K562 (cell line): ENCODE data around the gene ARHGEF18. TPM values are rescaled to one million over a fixed set of nuclear protein-coding genes. Genes with fewer than 3 reads are reported as not detected.

Experiments used
- ARID2 ChIP-seq: fragments of 450-650 bp; IDR thresholded peaks from 2 replicates; pipeline ENCODE4 v1.6.1; 2017; ENCODE audit warnings: antibody characterized with exemption, mild to moderate bottlenecking
- ATF1 ChIP-seq, 2 experiments: fragments of 450-650 bp in 1 of 2; IDR thresholded peaks; 2 replicates each; pipeline ENCODE4 v1.6.1; 2016; ENCODE audit warnings: missing compliant biosample characterization in 1 of 2, missing genetic modification characterization in 1 of 2
- CC2D1A ChIP-seq: fragments of 450-650 bp; IDR thresholded peaks from 2 replicates; pipeline ENCODE4 v1.6.1; 2017; ENCODE audit warnings: mild to moderate bottlenecking
- FOS ChIP-seq: IDR thresholded peaks from 3 replicates; pipeline ENCODE4 v1.6.1; 2011; ENCODE audit not compliant: insufficient read length; ENCODE audit errors: extremely low read depth
- FOXK2 ChIP-seq, 2 experiments: fragments of 450-650 bp; IDR thresholded peaks in 1 of 2; conservative IDR thresholded peaks in 1 of 2; 2 replicates each; pipeline ENCODE4 v1.6.1; 2016; ENCODE audit warnings: low read depth in 2 of 2, mild to moderate bottlenecking in 1 of 2
- HOXB6 ChIP-seq: fragments of 250-450 bp; sonication (Bioruptor Pico); IDR thresholded peaks from 2 replicates; pipeline ENCODE4 v1.5.1; 2022; ENCODE audit warnings: mild to moderate bottlenecking, borderline replicate concordance
- RAD21 ChIP-seq, 2 experiments: fragments of 250-450 bp in 1 of 2; fragments of 450-650 bp in 1 of 2; sonication (Bioruptor Pico) in 1 of 2; formaldehyde crosslinking in 1 of 2; IDR thresholded peaks in 1 of 2; conservative IDR thresholded peaks in 1 of 2; 2 replicates each; pipeline versions ENCODE4 v1.4.0 to v1.8.0; 2020 to 2022; ENCODE audit warnings: mild to moderate bottlenecking in 2 of 2, moderate library complexity in 1 of 2
- SMC3 ChIP-seq: conservative IDR thresholded peaks from 2 replicates; pipeline ENCODE4 v1.6.1; 2011; ENCODE audit warnings: low read depth, low read length, improper control_type of control experiment; ENCODE audit not compliant: insufficient read depth
- TAL1 ChIP-seq: fragments of 450-650 bp; IDR thresholded peaks from 2 replicates; pipeline ENCODE4 v1.6.1; 2016; ENCODE audit warnings: mild to moderate bottlenecking
- TBL1XR1 ChIP-seq, 2 experiments: IDR thresholded peaks; 2 replicates each; pipeline ENCODE4 v1.6.1; 2012; ENCODE audit warnings: improper control_type of control experiment in 2 of 2, low read length in 2 of 2, mild to moderate bottlenecking in 1 of 2
- ZNF384 ChIP-seq: IDR thresholded peaks from 2 replicates; pipeline ENCODE4 v1.6.1; 2012; ENCODE audit warnings: low read depth, low read length, improper control_type of control experiment
- ZNF408 ChIP-seq: fragments of 250-450 bp; sonication (Bioruptor Pico); IDR thresholded peaks from 2 replicates; pipeline ENCODE4 v1.4.0; 2020; ENCODE audit warnings: low read depth, mild to moderate bottlenecking, moderate library complexity
- polyA plus RNA-seq, 8 experiments: library from polyadenylated mRNA; depleted of rRNA in 4 of 8; stranded (reverse) in 5 of 8; unstranded in 3 of 8; fragments of >200 nt; fragmentation: Nextera tagmentation in 2 of 8; fragmentation: Illumina TruSeq in 1 of 8; extraction: Ambion mirVana in 2 of 8; extraction: Trizol in 1 of 8; gene quantifications; 2 replicates each; pipeline versions ENCODE4 v1.2.1 to v1.2.3, GENCODE V29; 2011 to 2014; ENCODE audit warnings: inconsistent platforms in 1 of 8, missing spikeins in 1 of 8
- total RNA-seq, 7 experiments: library from RNA; depleted of rRNA in 6 of 7; stranded (reverse); fragments of >200 nt in 6 of 7; fragmentation: Illumina TruSeq in 2 of 7; extraction: Trizol in 2 of 7; gene quantifications; 2 replicates each; pipeline versions ENCODE4 v1.2.1 to v1.2.3, GENCODE V29; 2011 to 2021; ENCODE audit warnings: low replicate concordance in 1 of 7
- TF ChIP-seq, protein P1 (sequence below), 3 experiments: IDR thresholded peaks in 2 of 3; conservative IDR thresholded peaks in 1 of 3; 2 replicates each; pipeline ENCODE4 v1.5.1; 2011 to 2012; ENCODE audit warnings: low read length in 3 of 3, mild to moderate bottlenecking in 3 of 3, control low read depth in 2 of 3, improper control_type of control experiment in 1 of 3, inconsistent platforms in 1 of 3, low read depth in 1 of 3, mixed read lengths in 1 of 3, moderate library complexity in 1 of 3; ENCODE audit not compliant: insufficient read depth in 2 of 3
- TF ChIP-seq, protein P2 (sequence below), 2 experiments: IDR thresholded peaks in 1 of 2; conservative IDR thresholded peaks in 1 of 2; 2 replicates each; pipeline ENCODE4 v1.6.1; 2016; ENCODE audit warnings: low read depth in 2 of 2, mild to moderate bottlenecking in 1 of 2, missing compliant biosample characterization in 1 of 2, missing genetic modification characterization in 1 of 2, moderate library complexity in 1 of 2
- TF ChIP-seq, protein P3 (sequence below): sonication (generic); formaldehyde crosslinking; IDR thresholded peaks from 2 replicates; pipeline ENCODE4 v1.9.0; 2022; ENCODE audit warnings: mild to moderate bottlenecking, missing genetic modification reagents
- TF ChIP-seq, protein P4 (sequence below): sonication (generic); formaldehyde crosslinking; IDR thresholded peaks from 2 replicates; pipeline ENCODE4 v1.9.0; 2022; ENCODE audit warnings: mild to moderate bottlenecking, missing genetic modification reagents
- TF ChIP-seq, protein P5 (sequence below): fragments of 450-650 bp; formaldehyde crosslinking; IDR thresholded peaks from 2 replicates; pipeline ENCODE4 v1.4.0; 2020; ENCODE audit warnings: mild to moderate bottlenecking, moderate library complexity

The ARHGEF18 gene
- total and polyA plus RNA-seq, 9 of the 15 experiments (the other 6 are each of a cell fraction or from before 2014, with no cell fraction given): 0.04 to 16.5 (median 4.5) TPM

DNA sequence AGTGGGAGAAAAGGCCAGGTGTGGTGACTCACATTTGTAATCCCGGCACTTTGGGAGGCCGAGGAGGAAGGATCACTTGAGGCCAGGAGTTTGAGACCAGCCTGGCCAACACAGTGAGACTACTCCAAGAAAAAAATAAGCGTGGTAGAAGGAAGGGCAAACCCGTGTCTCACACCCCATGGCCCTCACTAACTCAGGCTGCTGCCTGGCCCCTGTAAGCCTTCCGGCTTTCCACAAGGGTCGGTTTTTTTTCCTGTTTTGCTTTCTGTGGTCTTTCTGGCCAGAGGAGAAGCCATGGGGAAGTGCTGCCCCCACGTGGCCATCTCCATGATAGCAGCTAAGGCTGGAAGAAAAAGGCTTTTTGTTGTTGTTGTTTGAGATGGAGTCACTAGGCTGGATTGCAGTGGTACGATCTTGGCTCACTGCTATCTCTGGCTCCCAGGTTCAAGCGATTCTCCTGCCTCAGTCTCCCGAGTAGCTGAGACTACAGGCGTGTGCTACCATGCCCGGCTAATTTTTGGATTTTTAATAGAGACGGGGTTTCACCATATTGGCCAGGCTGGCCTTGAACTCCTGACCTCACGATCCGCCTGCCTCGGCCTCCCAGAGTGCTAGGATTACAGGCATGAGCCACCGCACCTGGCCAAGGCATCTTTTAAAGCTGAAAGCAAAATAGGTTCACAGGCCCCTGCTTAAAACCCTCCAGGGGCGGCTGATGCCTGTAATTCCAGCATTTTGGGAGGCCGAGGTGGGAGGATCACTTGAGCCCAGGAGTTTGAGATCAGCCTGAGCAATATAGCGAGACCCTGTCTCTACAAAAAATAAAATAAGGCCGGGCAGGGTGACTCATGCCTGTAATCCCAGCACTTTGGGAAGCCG lies 7.5 kb upstream of the ARHGEF18 start (continued):
- TF ChIP-seq, protein P1, sequence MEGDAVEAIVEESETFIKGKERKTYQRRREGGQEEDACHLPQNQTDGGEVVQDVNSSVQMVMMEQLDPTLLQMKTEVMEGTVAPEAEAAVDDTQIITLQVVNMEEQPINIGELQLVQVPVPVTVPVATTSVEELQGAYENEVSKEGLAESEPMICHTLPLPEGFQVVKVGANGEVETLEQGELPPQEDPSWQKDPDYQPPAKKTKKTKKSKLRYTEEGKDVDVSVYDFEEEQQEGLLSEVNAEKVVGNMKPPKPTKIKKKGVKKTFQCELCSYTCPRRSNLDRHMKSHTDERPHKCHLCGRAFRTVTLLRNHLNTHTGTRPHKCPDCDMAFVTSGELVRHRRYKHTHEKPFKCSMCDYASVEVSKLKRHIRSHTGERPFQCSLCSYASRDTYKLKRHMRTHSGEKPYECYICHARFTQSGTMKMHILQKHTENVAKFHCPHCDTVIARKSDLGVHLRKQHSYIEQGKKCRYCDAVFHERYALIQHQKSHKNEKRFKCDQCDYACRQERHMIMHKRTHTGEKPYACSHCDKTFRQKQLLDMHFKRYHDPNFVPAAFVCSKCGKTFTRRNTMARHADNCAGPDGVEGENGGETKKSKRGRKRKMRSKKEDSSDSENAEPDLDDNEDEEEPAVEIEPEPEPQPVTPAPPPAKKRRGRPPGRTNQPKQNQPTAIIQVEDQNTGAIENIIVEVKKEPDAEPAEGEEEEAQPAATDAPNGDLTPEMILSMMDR (IDR thresholded peaks at IDR 0.05 in 2 of 3, conservative IDR thresholded peaks at IDR 0.05 in 1 of 3; ENCODE audit: insufficient read depth in 2 of 3, low read depth in 1 of 3, low read length in 3 of 3): peak; percentile 87 to 94 (median 88)
- TF ChIP-seq RAD21 (CRISPR knock-in tag; conservative IDR thresholded peaks at IDR 0.05 in 1 of 2, IDR thresholded peaks at IDR 0.05 in 1 of 2): peak; percentile 86 to 94
- no peak for TF ChIP-seq ZNF408 (CRISPR knock-in tag)
- peak in 1 of 2 experiments; percentile 34; a peak in 1 of 4 replicates for TF ChIP-seq FOXK2 (conservative IDR thresholded peaks at IDR 0.05 in 1 of 2, IDR thresholded peaks at IDR 0.05 in 1 of 2; ENCODE audit: low read depth in 2 of 2)
- no peak for TF ChIP-seq TAL1
- peak; percentile 88 for TF ChIP-seq SMC3
- TF ChIP-seq, protein P2, sequence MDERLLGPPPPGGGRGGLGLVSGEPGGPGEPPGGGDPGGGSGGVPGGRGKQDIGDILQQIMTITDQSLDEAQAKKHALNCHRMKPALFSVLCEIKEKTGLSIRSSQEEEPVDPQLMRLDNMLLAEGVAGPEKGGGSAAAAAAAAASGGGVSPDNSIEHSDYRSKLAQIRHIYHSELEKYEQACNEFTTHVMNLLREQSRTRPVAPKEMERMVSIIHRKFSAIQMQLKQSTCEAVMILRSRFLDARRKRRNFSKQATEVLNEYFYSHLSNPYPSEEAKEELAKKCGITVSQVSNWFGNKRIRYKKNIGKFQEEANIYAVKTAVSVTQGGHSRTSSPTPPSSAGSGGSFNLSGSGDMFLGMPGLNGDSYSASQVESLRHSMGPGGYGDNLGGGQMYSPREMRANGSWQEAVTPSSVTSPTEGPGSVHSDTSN (CRISPR knock-in tag; IDR thresholded peaks at IDR 0.05; ENCODE audit: low read depth): no peak
- TF ChIP-seq, protein P2 (tag; conservative IDR thresholded peaks at IDR 0.05; ENCODE audit: low read depth): no peak
- TF ChIP-seq, protein P3, sequence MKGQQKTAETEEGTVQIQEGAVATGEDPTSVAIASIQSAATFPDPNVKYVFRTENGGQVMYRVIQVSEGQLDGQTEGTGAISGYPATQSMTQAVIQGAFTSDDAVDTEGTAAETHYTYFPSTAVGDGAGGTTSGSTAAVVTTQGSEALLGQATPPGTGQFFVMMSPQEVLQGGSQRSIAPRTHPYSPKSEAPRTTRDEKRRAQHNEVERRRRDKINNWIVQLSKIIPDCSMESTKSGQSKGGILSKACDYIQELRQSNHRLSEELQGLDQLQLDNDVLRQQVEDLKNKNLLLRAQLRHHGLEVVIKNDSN (CRISPR knock-in tag): peak; percentile 28; the same call in 1 of the 2 replicates
- TF ChIP-seq TBL1XR1 (IDR thresholded peaks at IDR 0.05; ENCODE audit: low read length in 2 of 2): no peak
- TF ChIP-seq, protein P4, sequence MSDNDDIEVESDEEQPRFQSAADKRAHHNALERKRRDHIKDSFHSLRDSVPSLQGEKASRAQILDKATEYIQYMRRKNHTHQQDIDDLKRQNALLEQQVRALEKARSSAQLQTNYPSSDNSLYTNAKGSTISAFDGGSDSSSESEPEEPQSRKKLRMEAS: 0 out of 2 replicates have a peak, but pooled peaks have one; percentile 32
- TF ChIP-seq HOXB6 (CRISPR knock-in tag): no peak
- peak; percentile 74; the same call in 1 of the 2 replicates for TF ChIP-seq CC2D1A
- TF ChIP-seq ZNF384: peak; percentile 71
- TF ChIP-seq, protein P5, sequence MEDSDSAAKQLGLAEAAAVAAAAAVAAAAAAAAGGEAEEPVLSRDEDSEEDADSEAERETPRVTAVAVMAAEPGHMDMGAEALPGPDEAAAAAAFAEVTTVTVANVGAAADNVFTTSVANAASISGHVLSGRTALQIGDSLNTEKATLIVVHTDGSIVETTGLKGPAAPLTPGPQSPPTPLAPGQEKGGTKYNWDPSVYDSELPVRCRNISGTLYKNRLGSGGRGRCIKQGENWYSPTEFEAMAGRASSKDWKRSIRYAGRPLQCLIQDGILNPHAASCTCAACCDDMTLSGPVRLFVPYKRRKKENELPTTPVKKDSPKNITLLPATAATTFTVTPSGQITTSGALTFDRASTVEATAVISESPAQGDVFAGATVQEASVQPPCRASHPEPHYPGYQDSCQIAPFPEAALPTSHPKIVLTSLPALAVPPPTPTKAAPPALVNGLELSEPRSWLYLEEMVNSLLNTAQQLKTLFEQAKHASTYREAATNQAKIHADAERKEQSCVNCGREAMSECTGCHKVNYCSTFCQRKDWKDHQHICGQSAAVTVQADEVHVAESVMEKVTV (CRISPR knock-in tag): peak; percentile 88
- no peak for TF ChIP-seq ATF1 (CRISPR knock-in tag; IDR thresholded peaks at IDR 0.05)
- TF ChIP-seq ATF1 (tag; IDR thresholded peaks at IDR 0.05): no peak
- no peak for TF ChIP-seq FOS
- peak; percentile 73; the same call in 1 of the 2 replicates for TF ChIP-seq ARID2
